ENCODE measurements around the gene LRP8. TPM values are rescaled to one million over a fixed set of nuclear protein-coding genes. Genes with fewer than 3 reads are reported as not detected.

LRP8 gene
- total RNA-seq, 1 experiment from 2014 or later: 69.5 TPM

DNA sequence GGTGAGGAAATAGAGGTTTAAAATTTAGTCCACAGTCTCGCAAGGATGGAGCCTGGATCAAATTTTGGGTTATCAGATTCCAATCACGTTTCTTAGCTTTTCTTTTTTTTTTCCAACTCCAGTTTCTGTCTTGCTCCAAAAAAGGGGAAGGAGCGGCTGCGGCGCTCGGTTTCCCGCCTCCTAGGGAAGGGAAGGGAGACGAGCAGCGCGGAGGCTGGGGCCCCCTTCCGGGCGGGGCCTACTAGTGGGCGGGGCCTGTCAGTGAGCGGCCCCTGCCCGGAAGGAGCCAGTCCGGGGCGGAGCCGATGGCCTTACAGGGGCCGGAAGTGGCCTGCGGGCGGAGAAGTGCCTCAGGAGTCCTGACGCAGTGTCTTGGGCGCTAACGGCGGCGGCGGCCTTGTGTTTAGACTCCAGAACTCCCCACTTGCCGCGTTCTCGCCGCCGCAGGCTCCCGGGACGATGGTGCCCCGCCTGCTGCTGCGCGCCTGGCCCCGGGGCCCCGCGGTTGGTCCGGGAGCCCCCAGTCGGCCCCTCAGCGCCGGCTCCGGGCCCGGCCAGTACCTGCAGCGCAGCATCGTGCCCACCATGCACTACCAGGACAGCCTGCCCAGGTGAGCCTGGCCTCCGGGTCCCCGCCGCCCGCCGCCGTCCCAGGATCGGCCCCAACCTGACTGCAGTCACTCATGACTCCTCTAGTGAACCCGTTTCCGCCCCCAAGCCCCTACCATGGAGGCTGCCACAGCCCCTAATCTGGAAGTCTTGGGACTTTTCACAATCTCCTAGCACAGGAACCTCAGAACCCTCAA lies 131.2 kb downstream of the LRP8 start, which contains the start of gene CPT2 (continued):
- TF ChIP-seq, protein P1, sequence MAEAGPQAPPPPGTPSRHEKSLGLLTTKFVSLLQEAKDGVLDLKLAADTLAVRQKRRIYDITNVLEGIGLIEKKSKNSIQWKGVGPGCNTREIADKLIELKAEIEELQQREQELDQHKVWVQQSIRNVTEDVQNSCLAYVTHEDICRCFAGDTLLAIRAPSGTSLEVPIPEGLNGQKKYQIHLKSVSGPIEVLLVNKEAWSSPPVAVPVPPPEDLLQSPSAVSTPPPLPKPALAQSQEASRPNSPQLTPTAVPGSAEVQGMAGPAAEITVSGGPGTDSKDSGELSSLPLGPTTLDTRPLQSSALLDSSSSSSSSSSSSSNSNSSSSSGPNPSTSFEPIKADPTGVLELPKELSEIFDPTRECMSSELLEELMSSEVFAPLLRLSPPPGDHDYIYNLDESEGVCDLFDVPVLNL (CRISPR knock-in tag; IDR thresholded peaks at IDR 0.05; ENCODE audit: borderline replicate concordance, low read depth): peak; percentile 59; the same call in 1 of the 2 replicates
- TF ChIP-seq NFYB (CRISPR knock-in tag; conservative IDR thresholded peaks at IDR 0.05; ENCODE audit: low read depth) (no peak), SP1 (CRISPR knock-in tag; conservative IDR thresholded peaks at IDR 0.05) (peak; percentile 90), SOX15 (CRISPR knock-in tag; IDR thresholded peaks at IDR 0.05) (no peak), EMX1 (CRISPR knock-in tag; IDR thresholded peaks at IDR 0.05) (no peak), ZBTB21 (CRISPR knock-in tag; IDR thresholded peaks at IDR 0.05; ENCODE audit: borderline replicate concordance) (no peak), NFE2L1 (CRISPR knock-in tag; IDR thresholded peaks at IDR 0.05) (no peak), GABPB1 (CRISPR knock-in tag; IDR thresholded peaks at IDR 0.05) (no peak), SMAD3 (CRISPR knock-in tag; IDR thresholded peaks at IDR 0.05; ENCODE audit: borderline replicate concordance) (0 out of 2 replicates have a peak, but pooled peaks have one; percentile 54)
- TF ChIP-seq, protein P2, sequence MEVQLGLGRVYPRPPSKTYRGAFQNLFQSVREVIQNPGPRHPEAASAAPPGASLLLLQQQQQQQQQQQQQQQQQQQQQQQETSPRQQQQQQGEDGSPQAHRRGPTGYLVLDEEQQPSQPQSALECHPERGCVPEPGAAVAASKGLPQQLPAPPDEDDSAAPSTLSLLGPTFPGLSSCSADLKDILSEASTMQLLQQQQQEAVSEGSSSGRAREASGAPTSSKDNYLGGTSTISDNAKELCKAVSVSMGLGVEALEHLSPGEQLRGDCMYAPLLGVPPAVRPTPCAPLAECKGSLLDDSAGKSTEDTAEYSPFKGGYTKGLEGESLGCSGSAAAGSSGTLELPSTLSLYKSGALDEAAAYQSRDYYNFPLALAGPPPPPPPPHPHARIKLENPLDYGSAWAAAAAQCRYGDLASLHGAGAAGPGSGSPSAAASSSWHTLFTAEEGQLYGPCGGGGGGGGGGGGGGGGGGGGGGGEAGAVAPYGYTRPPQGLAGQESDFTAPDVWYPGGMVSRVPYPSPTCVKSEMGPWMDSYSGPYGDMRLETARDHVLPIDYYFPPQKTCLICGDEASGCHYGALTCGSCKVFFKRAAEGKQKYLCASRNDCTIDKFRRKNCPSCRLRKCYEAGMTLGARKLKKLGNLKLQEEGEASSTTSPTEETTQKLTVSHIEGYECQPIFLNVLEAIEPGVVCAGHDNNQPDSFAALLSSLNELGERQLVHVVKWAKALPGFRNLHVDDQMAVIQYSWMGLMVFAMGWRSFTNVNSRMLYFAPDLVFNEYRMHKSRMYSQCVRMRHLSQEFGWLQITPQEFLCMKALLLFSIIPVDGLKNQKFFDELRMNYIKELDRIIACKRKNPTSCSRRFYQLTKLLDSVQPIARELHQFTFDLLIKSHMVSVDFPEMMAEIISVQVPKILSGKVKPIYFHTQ (CRISPR knock-in tag; IDR thresholded peaks at IDR 0.05): no peak
- TF ChIP-seq, protein P3, sequence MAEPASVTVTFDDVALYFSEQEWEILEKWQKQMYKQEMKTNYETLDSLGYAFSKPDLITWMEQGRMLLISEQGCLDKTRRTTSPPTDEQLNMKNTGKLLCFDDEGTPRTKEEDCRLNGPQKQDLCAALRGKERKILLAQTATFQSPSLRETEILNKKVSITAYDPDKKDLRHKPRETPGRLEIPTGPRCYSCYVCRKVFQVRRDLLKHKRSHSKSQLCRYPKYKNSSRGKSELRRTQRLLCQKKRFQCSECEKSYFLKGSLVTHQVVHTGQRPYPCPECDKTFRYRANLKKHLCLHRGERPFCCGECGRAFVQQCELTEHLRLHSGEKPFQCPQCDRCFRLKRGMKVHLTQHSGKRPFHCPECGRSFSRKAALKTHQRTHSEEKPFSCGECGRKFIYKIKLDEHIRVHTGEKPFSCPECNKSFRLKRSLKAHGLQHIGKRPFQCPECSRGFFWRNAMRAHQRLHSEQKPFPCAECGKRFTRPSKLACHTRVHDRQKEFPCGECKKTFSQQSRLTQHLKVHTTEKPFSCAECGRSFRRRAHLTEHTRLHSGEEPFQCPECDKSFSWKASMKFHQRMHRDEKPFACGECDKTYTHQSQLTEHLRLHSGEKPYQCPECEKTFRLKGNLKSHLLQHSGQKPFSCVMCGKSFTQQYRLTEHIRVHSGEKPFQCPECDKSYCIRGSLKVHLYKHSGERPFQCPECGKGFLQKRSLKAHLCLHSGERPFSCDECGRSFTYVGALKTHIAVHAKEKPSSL (CRISPR knock-in tag; conservative IDR thresholded peaks at IDR 0.05): no peak
- TF ChIP-seq, protein P4, sequence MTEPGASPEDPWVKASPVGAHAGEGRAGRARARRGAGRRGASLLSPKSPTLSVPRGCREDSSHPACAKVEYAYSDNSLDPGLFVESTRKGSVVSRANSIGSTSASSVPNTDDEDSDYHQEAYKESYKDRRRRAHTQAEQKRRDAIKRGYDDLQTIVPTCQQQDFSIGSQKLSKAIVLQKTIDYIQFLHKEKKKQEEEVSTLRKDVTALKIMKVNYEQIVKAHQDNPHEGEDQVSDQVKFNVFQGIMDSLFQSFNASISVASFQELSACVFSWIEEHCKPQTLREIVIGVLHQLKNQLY (CRISPR knock-in tag; IDR thresholded peaks at IDR 0.05): no peak
- TF ChIP-seq, protein P5, sequence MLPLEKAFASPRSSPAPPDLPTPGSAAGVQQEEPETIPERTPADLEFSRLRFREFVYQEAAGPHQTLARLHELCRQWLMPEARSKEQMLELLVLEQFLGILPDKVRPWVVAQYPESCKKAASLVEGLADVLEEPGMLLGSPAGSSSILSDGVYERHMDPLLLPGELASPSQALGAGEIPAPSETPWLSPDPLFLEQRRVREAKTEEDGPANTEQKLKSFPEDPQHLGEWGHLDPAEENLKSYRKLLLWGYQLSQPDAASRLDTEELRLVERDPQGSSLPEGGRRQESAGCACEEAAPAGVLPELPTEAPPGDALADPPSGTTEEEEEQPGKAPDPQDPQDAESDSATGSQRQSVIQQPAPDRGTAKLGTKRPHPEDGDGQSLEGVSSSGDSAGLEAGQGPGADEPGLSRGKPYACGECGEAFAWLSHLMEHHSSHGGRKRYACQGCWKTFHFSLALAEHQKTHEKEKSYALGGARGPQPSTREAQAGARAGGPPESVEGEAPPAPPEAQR (CRISPR knock-in tag; IDR thresholded peaks at IDR 0.05): no peak

DNA sequence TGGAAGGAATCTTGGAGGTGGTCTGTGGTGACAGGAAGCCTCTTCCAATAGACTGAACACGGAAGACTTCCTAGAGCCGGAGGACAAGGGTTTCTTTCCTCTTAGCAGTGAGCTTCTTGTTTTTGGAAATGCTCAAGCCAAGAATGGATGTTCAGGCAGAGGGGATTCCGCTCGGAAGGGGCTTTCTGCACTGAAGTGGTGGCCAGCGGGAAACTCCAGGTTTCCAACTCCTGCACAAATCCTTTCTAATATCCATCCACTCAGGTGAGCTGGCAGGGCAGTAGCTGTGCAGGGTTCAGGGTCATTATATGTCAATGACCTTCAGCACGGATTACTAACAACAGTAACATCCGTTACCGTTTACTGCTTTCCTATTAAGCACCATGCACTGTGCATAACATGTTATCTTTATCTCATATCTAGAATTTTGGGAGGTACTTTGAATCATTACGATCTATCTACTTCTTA lies 131.8 kb downstream of the LRP8 start:
- Mint-ChIP-seq H3K27ac (peak overlapping the region; percentile 86; the same call in 1 of the 2 replicates), H3K4me3 (peak overlapping the region; percentile 93), H3K9me3 (no peaks in the 10 kb centered on the region), H3K4me1 (peaks cover 20% of the 10 kb centered on the region), H3K27me3 (ENCODE audit: low read depth) (peaks cover 23% of the 10 kb centered on the region), H3K36me3 (peaks cover 5% of the 10 kb centered on the region; the same call in 1 of the 2 replicates)
- ChIA-PET POLR2A (no interaction called here), CTCF (interaction anchor here (1.0 to 2.4 kb wide), 5 partner anchors 10 to 291 kb away, joined by 3 to 13 read pairs (median 4); no protein-coding TSS in a partner anchor)
- DNase-seq (ENCODE audit: low spot score): no peak
- ATAC-seq: no peak
- TF ChIP-seq ZNF423 (CRISPR knock-in tag; IDR thresholded peaks at IDR 0.05): no peak
- no peak for TF ChIP-seq ZNF396 (CRISPR knock-in tag; IDR thresholded peaks at IDR 0.05; ENCODE audit: borderline replicate concordance)
- TF ChIP-seq, protein P6, sequence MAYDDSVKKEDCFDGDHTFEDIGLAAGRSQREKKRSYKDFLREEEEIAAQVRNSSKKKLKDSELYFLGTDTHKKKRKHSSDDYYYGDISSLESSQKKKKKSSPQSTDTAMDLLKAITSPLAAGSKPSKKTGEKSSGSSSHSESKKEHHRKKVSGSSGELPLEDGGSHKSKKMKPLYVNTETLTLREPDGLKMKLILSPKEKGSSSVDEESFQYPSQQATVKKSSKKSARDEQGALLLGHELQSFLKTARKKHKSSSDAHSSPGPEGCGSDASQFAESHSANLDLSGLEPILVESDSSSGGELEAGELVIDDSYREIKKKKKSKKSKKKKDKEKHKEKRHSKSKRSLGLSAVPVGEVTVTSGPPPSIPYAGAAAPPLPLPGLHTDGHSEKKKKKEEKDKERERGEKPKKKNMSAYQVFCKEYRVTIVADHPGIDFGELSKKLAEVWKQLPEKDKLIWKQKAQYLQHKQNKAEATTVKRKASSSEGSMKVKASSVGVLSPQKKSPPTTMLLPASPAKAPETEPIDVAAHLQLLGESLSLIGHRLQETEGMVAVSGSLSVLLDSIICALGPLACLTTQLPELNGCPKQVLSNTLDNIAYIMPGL (CRISPR knock-in tag; IDR thresholded peaks at IDR 0.05): no peak
- TF ChIP-seq ZNF138 (CRISPR knock-in tag; conservative IDR thresholded peaks at IDR 0.05): no peak
- TF ChIP-seq SOX15 (CRISPR knock-in tag; IDR thresholded peaks at IDR 0.05): no peak
- no peak for TF ChIP-seq ZNF263 (CRISPR knock-in tag; IDR thresholded peaks at IDR 0.05; ENCODE audit: low read depth)
- no peak for TF ChIP-seq NR1H2 (CRISPR knock-in tag; IDR thresholded peaks at IDR 0.05)
- TF ChIP-seq, protein P7, sequence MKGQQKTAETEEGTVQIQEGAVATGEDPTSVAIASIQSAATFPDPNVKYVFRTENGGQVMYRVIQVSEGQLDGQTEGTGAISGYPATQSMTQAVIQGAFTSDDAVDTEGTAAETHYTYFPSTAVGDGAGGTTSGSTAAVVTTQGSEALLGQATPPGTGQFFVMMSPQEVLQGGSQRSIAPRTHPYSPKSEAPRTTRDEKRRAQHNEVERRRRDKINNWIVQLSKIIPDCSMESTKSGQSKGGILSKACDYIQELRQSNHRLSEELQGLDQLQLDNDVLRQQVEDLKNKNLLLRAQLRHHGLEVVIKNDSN (CRISPR knock-in tag; IDR thresholded peaks at IDR 0.05): no peak
